ENCODE data around the gene LIPC.

Gene LIPC

DNA sequence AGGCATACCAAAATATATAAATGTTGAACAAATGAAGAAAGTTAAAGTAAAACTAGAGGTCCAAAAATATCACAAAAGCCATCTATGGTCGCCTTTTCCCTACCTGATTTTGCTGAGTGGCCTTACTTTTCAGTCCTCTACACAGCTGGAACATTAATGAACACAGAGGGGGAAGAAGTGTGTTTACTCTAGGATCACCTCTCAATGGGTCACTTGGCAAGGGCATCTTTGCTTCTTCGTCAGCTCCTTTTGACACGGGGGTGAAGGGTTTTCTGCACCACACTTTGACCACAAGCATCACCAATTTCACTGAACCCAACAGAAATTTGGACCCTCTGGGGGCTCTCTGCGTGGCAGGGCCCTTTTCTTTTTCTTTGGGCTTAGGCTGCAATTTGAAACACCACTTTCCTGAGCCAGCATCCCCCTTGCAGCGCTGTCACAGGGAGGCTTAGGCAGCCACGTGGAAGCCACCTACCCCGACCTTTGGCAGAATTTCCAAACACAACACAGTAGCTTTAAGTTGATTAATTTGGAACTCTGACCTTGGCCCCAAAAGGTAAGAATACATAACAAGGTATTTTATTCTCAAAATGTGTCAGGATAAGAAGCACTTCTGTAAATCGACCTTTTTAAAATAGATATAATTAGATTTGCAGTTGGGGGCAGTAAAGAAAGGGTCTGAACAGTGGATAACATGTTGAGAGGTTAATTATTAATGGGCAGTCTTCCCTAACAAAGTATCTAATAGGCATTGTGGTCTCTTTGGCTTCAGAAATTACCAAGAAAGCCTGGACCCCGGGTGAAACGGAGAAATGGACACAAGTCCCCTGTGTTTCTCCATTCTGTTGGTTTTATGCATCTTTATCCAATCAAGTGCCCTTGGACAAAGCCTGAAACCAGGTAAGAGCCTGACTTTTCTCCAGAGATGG, at the start of gene LIPC:
TSS of gene LIPC (plus strand) at position 771 of the 929 bp plus-strand sequence. CDS start at position 813, 42 bp downstream.
- DNase-seq (ENCODE audit: low read depth), result no peak

DNA sequence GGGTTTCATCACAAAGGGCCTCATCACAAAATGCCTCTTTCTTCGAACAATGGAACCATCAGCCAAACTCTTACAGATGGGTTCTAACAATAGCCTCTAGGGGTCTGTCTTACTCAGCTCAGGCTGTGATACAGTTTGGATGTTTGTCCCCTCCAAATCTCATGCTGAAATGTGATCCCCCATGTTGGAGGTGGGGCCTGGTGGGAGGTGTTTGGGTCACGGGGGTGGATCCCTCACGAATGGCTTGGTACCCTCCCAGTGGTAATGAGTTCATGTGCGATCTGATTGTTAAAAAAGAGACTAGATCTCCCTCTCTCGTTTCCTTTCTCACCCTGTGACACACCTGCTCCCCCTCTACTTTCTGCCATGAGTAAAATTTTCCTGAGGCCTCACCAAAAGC, 47.9 kb upstream of the LIPC start:
- DNase-seq (ENCODE audit: low read depth), result peak; percentile 29

DNA sequence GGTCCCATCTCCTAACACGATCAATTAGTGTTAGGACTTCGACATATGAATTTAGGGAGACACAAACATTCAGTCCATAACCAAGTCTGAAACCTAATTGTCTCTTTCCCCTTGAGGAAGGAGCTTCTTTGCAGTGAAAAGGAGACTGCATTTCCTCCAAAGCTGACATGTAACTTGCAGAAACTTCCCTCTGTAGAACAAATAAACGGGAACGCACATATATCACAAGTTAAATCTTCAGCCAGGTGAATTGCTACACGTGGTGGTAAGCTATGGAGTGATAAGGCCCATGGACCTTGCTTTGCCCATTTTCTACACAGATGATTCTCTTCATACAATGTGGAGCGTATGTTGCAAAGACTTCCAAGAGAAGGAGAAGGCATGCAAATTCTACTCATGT, 47.1 kb upstream of the LIPC start:
- DNase-seq (ENCODE audit: low read depth), result no peak

DNA sequence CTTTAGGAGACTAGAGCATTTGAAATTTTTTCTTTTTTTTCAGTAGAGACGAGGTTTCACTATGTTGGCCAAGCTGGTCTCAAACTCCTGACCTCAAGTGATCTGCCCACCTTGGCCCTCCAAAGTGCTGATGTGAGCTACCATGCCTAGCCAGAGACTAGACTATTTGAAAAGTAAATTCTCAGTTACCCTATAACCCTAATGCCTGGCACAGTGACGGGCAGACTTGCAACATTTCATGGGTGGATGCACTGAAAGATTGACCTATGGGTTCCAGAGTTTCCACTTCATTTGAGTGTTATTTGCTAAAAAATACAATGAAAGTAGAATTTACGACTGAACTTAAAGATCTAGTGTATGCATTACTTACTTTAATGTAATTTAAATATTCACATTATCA, 45.7 kb upstream of the LIPC start:
- DNase-seq (ENCODE audit: low read depth), result no peak

DNA sequence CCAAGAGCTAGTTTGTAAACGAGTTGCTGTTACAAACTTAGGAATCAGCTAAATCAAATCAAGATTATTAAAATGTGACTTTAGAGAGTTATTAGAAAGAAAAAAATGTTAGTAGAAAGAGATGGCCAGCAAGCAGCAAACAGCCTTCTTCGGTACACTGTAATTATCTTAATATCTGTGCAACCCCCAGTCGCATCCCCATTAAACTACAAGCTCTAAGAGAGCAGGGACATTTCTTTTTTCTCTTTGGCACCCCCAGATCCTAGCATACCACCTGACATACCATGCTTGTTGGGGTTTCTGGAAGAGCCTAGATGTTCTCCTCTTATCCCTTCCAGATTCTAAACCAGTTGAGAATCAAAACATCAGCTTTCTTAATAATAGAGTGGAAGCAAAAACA, 45.1 kb upstream of the LIPC start:
- no peak for DNase-seq (ENCODE audit: low read depth)

DNA sequence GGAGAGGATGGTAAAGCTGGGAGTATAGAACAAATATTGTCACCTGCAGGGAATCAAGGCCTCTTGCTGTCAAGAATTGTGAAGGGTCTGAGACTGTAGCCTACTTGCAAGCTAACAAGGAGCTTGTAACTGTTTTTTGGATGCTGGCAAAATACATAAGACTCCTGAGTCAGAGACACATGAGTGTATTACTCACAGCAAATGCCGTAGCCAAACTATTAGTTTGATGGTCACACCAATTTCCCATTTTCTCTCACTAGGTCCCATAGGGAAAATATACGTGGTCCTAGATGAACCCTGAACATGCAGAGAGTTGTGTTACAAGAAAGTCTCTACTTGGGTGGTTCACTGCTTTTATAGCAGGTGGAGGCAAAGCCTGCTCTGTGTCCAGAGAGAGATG, 44.7 kb upstream of the LIPC start:
- DNase-seq (ENCODE audit: low read depth), result no peak

DNA sequence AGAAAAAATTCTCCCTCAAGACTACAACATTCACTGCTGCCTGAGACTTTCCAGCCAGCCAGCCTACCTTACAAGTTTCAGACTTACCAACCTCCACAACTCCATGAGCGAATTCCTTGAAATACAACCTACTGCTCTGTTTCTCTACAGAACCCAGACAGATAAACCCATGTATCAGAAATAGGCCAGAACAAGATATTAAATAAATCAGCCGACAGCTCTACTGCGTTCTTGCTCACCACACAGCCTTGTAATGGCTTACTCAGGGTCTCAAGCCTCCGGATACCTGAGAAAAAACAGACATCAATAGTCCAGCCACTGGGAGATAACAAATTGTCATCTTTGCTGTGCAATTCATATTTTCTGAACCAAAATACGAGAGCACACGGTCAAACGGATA, 43.6 kb upstream of the LIPC start:
- DNase-seq (ENCODE audit: low read depth), result no peak

DNA sequence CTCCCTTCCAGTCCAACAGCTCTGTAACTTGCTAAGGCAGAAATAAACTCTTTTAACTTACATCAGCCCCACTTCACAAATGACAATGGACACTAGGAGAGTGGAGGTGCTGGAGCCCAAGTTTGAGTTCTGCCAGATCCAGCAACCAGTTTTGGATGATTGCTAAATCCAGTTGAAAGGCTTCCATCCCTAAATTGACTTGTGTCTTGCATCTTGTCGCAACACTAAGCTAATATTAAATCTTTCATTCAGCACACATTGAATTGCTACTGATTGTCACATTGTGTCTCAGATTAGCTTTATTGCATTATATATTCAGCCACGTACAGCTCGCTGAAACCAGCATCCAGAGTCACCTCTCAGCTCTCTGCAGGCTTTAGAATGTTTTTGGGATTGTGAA, 41.7 kb upstream of the LIPC start:
- no peak for DNase-seq (ENCODE audit: low read depth)

DNA sequence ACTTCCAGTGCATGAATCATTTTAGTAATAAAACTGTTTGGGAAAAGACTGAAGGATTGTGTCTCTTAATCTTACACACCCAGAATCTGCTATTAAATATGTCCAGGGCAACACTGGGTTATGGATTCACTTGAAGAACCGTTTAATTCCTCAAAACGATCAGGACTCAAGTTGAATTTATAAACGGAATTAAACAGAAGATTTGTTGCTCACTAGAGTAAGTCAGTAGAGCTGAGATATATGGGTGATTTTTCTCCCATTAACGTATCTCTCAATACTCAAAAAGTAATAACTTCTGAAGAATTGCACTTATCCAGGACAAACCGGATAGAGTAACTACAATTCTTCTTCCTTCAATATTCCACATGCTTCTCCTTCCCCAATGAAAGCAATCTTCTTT, 41.1 kb upstream of the LIPC start:
- no peak for DNase-seq (ENCODE audit: low read depth)

DNA sequence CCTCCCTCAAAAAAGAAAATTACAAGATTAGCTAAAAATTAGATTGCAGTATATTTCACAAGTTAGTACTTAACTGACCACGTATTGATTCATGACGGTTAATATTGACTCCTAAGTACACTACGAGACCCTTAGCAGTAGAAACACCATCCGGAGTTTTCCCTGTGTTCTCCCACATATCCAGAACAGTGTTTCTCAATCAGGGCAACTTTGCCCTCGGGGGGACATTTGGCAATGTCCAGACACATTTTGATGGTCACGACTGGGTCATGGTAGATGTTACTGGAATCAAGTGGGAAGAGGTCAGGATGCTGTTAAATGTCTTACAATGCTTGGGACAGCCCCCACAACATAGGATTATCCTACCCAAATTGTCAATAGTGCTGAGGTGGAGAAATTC, 40.7 kb upstream of the LIPC start:
- DNase-seq (ENCODE audit: low read depth), result no peak

DNA sequence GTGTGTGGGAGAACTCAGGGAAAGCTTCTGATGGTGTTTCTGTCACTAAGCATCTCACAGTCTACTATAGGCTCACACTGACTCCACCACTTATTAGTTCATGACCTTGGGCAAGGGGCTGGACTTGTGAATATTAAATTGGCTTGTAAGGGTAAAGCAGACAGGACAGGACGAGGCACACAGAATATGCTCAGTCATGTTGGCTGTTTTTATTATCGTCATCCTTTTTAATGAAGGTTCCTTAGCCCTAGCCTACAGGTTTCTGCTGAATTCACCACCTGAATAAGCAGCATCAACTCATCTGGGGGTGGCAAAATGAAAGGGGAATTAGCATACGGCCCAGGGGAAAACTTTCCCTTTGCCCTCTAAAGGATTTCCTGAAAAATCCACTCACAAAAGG, 39.6 kb upstream of the LIPC start:
- no peak for DNase-seq (ENCODE audit: low read depth)

DNA sequence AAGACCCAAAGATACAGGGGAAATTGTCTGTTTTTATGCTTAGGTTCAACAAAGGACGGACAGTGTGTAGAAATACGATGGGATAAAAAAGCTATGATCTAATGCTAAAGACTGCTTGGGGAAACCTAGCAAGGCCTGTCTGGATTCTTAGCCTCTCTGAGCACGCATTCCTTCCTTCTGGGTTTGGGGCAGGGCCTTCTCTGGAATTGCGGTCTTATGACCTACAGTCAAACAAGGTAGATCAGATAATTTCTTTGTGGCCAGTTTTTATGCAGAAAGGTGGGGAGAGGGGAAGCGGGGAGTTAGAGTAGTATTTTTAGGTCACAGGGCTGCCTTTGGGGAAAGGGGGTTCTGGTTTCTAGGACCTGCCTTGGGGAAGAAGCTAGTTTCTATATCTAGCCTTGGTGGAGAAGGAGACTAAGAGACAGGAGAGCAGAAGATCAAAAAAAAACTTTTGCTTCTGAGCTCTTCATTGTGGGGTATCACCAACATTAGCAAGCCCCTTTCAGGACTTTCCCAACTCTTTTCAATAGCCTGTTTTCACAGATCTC, 39.1 kb upstream of the LIPC start:
- DNase-seq (ENCODE audit: low read depth), result no peak

DNA sequence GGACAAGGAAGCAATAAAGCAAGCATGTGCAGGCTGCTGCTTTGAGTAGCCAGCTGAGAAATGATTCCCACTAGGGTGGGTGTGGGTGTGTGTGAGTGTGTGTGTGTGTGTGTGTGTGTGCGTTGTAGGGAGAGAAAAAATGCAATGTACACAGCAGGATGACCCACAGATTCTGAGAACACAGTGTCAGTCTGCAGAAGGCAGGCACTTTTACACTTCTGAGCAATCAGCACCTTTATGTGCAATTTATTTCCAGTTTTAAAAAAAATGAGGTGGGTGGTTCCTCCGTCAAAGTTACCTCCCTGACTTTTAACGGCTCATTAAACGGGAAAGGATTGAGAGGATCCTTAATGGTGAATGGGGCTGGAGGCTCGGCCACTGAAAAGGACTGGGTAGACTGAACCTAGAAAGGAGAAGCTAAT, 38.5 kb upstream of the LIPC start:
- no peak for DNase-seq (ENCODE audit: low read depth)

DNA sequence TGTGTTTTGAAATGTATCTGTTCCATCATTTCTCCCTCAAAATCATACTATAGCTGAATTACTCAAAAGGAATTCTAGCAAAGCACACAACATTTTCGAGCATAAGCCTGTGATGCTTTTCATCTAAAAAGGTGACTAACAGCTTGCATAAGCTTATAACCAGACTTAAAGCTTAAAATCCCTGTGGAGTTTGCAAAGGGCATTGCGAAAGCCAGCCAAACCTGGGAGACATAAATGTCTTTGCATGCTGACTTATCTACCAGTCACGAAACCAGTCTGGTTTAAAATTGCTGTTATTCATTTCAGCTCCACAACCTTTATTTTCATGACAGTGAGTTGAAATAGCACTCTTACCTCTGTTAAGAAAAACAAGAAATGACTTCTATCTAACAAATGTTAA, 35.6 kb upstream of the LIPC start:
- DNase-seq (ENCODE audit: low read depth), result no peak

DNA sequence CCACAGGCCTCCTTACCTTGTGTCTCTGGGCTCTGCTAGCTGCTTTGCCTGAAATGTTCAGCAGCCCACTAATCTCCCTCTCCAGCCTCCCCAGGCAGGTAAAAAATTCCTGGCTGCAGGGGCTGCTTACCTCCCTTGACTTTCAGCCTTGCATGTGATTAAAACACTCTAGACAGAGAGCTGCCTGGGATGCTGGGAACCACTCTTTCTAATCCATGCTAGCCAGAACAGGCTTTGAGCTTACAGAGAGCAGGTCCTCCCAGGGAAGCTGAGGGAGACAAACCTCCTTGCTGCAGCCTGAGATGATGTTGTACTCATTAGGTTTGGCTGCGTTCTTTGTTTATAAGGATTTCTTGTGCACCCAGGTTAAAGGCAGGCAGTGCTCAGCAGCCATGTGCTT, 33.7 kb upstream of the LIPC start:
- DNase-seq (ENCODE audit: low read depth), result no peak

DNA sequence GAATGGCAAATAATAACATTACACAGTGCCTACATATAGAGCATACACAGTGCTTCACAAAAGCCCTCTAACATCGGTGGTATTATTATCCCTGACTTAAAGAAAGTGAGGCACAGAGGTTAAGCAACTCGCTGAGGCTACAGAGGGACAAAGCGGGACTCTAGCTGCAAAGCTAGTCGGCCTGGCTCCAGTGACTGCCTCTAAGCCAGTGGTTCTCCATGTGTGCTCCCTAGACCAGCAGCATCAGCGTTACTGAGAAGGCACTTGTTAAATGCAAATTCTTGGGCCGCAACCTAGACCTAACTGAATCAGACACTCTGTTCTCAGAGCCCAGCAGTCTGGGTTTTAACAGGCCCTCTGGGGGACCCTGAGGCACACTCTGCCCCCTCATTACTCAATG, 33.1 kb upstream of the LIPC start:
- DNase-seq (ENCODE audit: low read depth), result no peak

DNA sequence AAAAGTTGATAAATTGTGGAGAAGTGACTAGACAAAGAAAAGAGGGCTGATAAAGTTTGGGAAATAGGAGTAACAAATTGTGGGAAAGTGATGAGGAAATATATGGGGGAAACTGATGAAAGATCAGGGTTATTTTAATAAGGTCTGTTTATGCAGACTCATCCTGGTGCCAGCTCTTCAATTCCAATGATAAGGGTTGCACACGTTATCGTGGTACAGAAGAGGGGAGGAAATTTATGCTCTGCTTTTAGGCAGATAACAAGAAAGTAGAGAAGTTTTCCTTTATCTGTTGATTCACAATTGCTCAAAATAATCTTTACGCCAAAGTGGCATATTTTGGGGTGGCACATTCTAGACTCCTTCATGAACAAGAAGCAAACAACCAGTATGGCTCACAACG, 32.1 kb upstream of the LIPC start:
- no peak for DNase-seq (ENCODE audit: low read depth)

DNA sequence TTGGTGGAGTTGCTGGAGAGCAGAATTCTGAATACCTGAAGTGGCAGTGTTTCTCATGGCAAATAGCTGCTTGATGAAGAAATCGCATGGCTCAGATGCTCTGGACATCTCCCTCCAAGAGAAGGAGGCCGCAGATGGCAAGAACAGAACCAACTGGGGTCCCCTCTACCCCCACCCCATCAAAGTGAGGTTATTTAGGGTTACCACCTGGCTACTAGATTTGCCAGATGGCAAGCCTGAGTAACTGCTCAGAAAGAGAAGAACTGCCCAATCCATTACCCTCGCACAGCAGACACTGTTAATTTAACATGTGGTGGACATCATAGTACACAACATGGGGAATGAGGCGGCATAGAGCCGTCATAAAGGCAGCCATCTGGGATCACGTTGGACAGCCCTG, 30.5 kb upstream of the LIPC start:
- no peak for DNase-seq (ENCODE audit: low read depth)

DNA sequence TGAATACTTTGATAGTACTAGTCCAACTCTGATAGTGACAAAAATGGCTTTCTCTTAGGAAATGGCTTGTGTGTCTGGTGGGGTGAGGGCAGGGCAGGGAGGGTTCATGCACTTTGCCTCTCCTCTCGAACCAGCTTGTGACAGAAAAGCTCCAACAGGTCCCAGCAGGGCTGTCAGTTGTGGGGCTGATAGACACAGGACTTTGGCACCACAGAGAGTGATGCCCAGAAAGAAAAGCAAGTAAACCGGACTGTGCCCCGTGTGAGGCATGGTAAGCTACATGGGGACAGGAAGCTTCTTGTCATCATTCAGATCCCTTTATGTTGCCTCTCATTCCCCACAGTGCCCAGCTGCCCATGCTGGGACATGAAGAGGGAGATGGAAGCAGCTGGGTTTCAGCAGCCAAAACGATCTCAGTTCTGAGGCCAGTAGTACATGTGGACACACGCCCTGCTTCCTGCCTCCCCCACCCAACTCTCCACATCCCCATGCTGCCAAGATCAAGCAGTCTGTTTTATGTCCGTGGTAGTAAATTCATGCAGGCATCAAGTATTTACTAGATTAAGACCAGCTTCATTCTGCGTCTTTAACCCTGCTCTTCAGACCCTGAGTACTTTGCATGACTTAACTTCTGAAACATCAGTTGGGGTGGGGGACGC, 29.7 kb upstream of the LIPC start:
- DNase-seq (ENCODE audit: low read depth), result no peak

DNA sequence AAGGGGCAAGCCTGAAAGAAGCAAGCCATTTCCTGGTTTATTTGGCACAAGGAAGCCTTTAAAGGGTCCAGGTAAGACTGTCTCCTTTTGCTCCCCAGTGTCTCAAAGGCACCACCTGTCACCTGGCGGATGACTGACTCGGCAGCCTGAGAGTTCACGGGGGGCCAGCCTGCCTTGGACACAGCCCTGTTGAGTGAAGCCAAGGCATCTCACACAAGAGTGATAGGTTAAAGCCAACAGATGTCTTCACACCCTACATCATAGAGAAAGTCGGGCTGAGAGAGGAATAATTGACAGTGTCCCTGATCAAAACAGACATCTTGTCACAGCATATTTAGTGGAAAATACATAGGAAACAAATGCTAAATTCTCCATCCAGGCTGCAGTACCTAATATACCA, 28.2 kb upstream of the LIPC start:
- DNase-seq (ENCODE audit: low read depth), result no peak

DNA sequence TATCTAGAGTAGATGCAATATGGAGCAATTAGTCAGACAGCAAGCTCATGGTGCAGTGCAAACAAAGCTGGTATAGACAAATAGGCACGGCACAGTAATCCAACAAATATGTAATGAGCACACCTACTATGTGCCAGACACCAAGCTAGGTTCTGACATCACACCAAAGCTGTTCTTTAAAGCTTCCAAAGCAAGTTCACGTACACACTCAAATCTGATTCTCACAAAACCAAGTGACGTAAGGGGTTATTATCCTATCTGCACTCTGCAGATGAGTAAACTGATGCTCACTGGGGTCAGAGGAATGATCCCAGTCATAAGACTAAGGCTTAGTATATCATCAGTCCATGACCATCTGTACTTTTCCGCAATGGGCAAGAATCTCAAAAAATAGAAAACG, 27.8 kb upstream of the LIPC start:
- DNase-seq (ENCODE audit: low read depth), result no peak

DNA sequence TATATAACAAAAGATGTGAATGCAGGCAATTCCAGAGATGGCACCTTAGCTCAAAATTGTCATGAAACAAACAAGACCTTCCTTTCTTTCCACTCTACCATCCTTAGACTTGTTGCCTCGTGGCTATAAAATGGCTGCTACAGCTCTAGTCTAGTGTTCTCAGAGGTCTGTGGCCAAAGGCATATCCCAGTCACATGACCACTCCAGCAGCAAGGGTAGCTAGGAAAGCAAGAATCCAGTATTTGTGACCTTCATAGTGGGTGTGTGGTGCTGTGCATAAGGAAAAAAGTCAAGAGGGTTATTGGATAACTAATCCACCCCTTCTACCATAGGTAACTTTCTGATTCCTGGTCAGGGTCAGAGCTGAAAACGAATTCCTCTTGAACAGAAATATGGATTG, 27.1 kb upstream of the LIPC start:
- DNase-seq (ENCODE audit: low read depth), result no peak

DNA sequence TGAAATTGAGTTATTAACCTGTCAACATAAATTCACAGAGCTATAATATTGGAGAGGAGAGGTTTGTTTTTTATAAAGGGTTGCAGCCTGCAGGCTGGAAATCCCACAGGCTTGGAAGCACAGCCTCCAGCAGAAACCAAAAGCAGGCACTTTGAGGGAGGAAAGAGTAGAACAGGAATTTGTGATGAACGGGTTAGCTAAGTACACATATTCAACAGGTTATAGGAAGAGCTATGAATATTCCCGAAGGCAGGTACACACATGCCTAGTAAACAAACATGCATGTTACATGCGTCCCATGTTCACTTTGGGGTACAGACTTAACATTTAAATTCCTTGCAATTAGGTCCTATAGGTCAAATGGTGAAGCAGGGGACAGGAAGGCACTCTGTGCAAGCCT, 25.9 kb upstream of the LIPC start:
- no peak for DNase-seq (ENCODE audit: low read depth)

Data from activated T-cell treated with anti-CD3 and anti-CD28 coated beads for 24 hours (primary cell).